OCI-LY7 (cell line): ENCODE results near the gene DENND5B.

Experiments used
- CTCF ChIP-seq: fragments of 200-600 bp; sonication (generic); conservative IDR thresholded peaks from 2 replicates; pipeline ENCODE4 v1.5.1; 2014; ENCODE audit warnings: mild to moderate bottlenecking, antibody characterized with exemption, low read length, moderate library complexity, mixed read lengths
- EZH2phosphoT487 ChIP-seq: fragments of 200-600 bp; sonication (generic); IDR thresholded peaks from 2 replicates; pipeline ENCODE4 v1.6.1; 2018; ENCODE audit warnings: low read depth, borderline replicate concordance, mild to moderate bottlenecking, mixed run types, antibody characterized with exemption, low read length, moderate library complexity, mixed read lengths

- TF ChIP-seq CTCF (no peak), EZH2phosphoT487 (no peak)
Observed at GRCh38 chr12:31507966-31508365, 83.0 kb downstream of the DENND5B start.
